Endothelial cell of umbilical vein (primary cell): ENCODE data around the gene SHFL. TPM values are rescaled to one million over a fixed set of nuclear protein-coding genes. Genes with fewer than 3 reads are reported as not detected.

Experiments
- BruUV-seq: library from RNA; stranded (reverse); fragments of 400-500 nt; replicated peaks from 2 replicates; lab custom pipeline; 2021; lab: Mats Ljungman, UMichigan
- CTCF ChIA-PET: fragments of 300-600, 350-600 bp; sonication (Branson Sonifier 250); formaldehyde crosslinking; loops from one replicate; lab custom pipeline; 2021; ENCODE audit warnings: antibody characterized with exemption, inconsistent platforms; lab: Charles Lee
- POLR2A ChIA-PET: fragments of 300-600, 350-600 bp; sonication (Branson Sonifier 250); formaldehyde crosslinking; loops from one replicate; lab custom pipeline; 2021; ENCODE audit warnings: antibody characterized with exemption, inconsistent platforms; lab: Charles Lee
- DNase-seq: peaks from one replicate; pipeline ENCODE4 v3.0.0-alpha.2; 2011; ENCODE audit warnings: low read depth, low spot score
- FAIRE-seq: peaks from 2 replicates; lab custom pipeline; 2011; peaks lifted over from hg19 to GRCh38; lab: Jason Lieb, UNC
- H2AFZ ChIP-seq: 2 replicates; pipeline ENCODE4 v1.6.0; 2012; ENCODE audit warnings: low read depth, low read length, control low read depth, inconsistent platforms
- H3K27ac ChIP-seq: 2 replicates; pipeline ENCODE4 v1.5.1; 2011; ENCODE audit warnings: low read depth, mild to moderate bottlenecking, control low read depth, low read length, moderate library complexity; ENCODE audit not compliant: insufficient read depth
- H3K27me3 ChIP-seq, 2 experiments: 2 replicates each; pipeline versions ENCODE4 v1.6.0 to v1.6.1; 2011; ENCODE audit warnings: low read length in 2 of 2, mixed read lengths in 1 of 2; ENCODE audit not compliant: control insufficient read depth in 2 of 2, insufficient read depth in 2 of 2
- H3K36me3 ChIP-seq, 2 experiments: 2 replicates in 1 of 2; 3 replicates in 1 of 2; pipeline ENCODE4 v1.5.1; 2011; ENCODE audit warnings: low read length in 2 of 2, mild to moderate bottlenecking in 1 of 2, moderate library complexity in 1 of 2; ENCODE audit not compliant: control insufficient read depth in 2 of 2, insufficient read depth in 2 of 2; ENCODE audit errors: extremely low read depth in 1 of 2
- H3K4me1 ChIP-seq: 3 replicates; pipeline ENCODE4 v1.5.1; 2011; ENCODE audit warnings: mild to moderate bottlenecking, low read length; ENCODE audit not compliant: control insufficient read depth, insufficient read depth; ENCODE audit errors: extremely low read depth
- H3K4me2 ChIP-seq: 2 replicates; pipeline ENCODE4 v1.6.1; 2011; ENCODE audit warnings: low read length, control low read depth, mixed read lengths; ENCODE audit not compliant: insufficient read depth
- H3K4me3 ChIP-seq, 3 experiments: fragments of 200-600 bp in 1 of 3; sonication (generic), shearing (Covaris generic) in 1 of 3; replicated peaks in 1 of 3; 2 replicates each; pipeline ENCODE4 v1.5.1; 2011 to 2016; ENCODE audit warnings: control low read depth in 3 of 3, low read length in 3 of 3, mild to moderate bottlenecking in 2 of 3, inconsistent platforms in 1 of 3, low read depth in 1 of 3, moderate library complexity in 1 of 3; ENCODE audit not compliant: insufficient read depth in 1 of 3
- H3K79me2 ChIP-seq: 2 replicates; pipeline ENCODE4 v1.6.0; 2012; ENCODE audit warnings: low read length, inconsistent platforms; ENCODE audit not compliant: control insufficient read depth, insufficient read depth
- H3K9ac ChIP-seq: replicated peaks from 2 replicates; pipeline ENCODE3; 2011; ENCODE audit warnings: low read length, control low read depth; ENCODE audit not compliant: insufficient read depth; ENCODE audit errors: extremely low read depth
- H3K9me1 ChIP-seq: replicated peaks from 3 replicates; pipeline ENCODE4 v1.6.0; 2011; ENCODE audit warnings: mild to moderate bottlenecking, low read length; ENCODE audit not compliant: control insufficient read depth, insufficient read depth; ENCODE audit errors: extremely low read depth
- H3K9me3 ChIP-seq: replicated peaks from 2 replicates; pipeline ENCODE4 v1.5.1; 2012; ENCODE audit warnings: low read length, inconsistent platforms; ENCODE audit not compliant: control insufficient read depth, insufficient read depth
- H4K20me1 ChIP-seq: replicated peaks from 2 replicates; pipeline ENCODE3; 2011; ENCODE audit warnings: mild to moderate bottlenecking, low read length; ENCODE audit not compliant: control insufficient read depth, insufficient read depth; ENCODE audit errors: extremely low read depth
- EZH2 ChIP-seq: IDR thresholded peaks from 2 replicates; pipeline ENCODE4 v1.6.1; 2012; ENCODE audit warnings: borderline replicate concordance, low read depth, mild to moderate bottlenecking, moderate library complexity, low read length, inconsistent platforms; ENCODE audit not compliant: severe bottlenecking
- FOS ChIP-seq: IDR thresholded peaks from 2 replicates; pipeline ENCODE4 v1.6.1; 2011; ENCODE audit warnings: mild to moderate bottlenecking, low read length, moderate library complexity, borderline replicate concordance; ENCODE audit not compliant: insufficient read depth
- GATA2 ChIP-seq: IDR thresholded peaks from 2 replicates; pipeline ENCODE4 v1.7.0; 2011; ENCODE audit warnings: low read depth, mild to moderate bottlenecking, moderate library complexity, mixed read lengths, low read length; ENCODE audit not compliant: insufficient read length, insufficient read depth
- JUN ChIP-seq: IDR thresholded peaks from 2 replicates; pipeline ENCODE4 v1.6.1; 2011; ENCODE audit warnings: borderline replicate concordance, low read depth; ENCODE audit not compliant: insufficient read length, insufficient read depth
- MYC ChIP-seq: IDR thresholded peaks from one replicate; pipeline ENCODE4 v1.6.1; 2011; ENCODE audit warnings: mild to moderate bottlenecking, low read depth, low read length
- POLR2A ChIP-seq: IDR thresholded peaks from 2 replicates; pipeline ENCODE4 v1.6.1; 2012; ENCODE audit warnings: low read depth, mild to moderate bottlenecking, control low read depth, low read length
- POLR2AphosphoS5 ChIP-seq: IDR thresholded peaks from 2 replicates; pipeline ENCODE4 v1.6.1; 2012; ENCODE audit warnings: low read depth, mild to moderate bottlenecking, control low read depth, low read length, moderate library complexity; ENCODE audit not compliant: insufficient read depth
- dilution Hi-C: fragments of 300-500 bp; cut with MboI; formaldehyde crosslinking; loops from one replicate; pipeline ENCODE4 v1.15.0; 2019; ENCODE audit warnings: low sequenced_read_pairs; ENCODE audit not compliant: extremely low pct_ligation_motif_present
- intact Hi-C: fragments of 100-400 bp; cut with micrococcal nuclease; formaldehyde crosslinking; loops from one replicate; pipeline ENCODE4 v1.10.0; 2022
- polyA plus RNA-seq, 4 experiments: library from polyadenylated mRNA; depleted of rRNA in 3 of 4; stranded (reverse) in 3 of 4; unstranded in 1 of 4; fragments of >200 nt; gene quantifications; 2 replicates each; pipeline versions ENCODE4 v1.2.1 to v1.2.3, GENCODE V29; 2011 to 2012; ENCODE audit warnings: missing spikeins in 1 of 4
- total RNA-seq: library from RNA; stranded (reverse); gene quantifications from 2 replicates; pipeline ENCODE4 v1.2.3, GENCODE V29; 2021
- TF ChIP-seq, protein P1 (sequence below): IDR thresholded peaks from 2 replicates; pipeline ENCODE4 v1.6.1; 2011; ENCODE audit not compliant: insufficient read depth, insufficient read length
- TF ChIP-seq, protein P2 (sequence below), 2 donors: IDR thresholded peaks; 1 replicate in 1 of 2; 2 replicates in 1 of 2; pipeline ENCODE4 v1.5.1; 2011; ENCODE audit warnings: low read length in 2 of 2, mild to moderate bottlenecking in 2 of 2, moderate library complexity in 2 of 2, control low read depth in 1 of 2, inconsistent platforms in 1 of 2, low read depth in 1 of 2; ENCODE audit not compliant: insufficient read depth in 1 of 2; ENCODE audit errors: extremely low read depth in 1 of 2

The SHFL gene
- total and polyA plus RNA-seq, 2 donors (not counting 3 experiments of a cell fraction or from before 2014, with no cell fraction given), result 34.4 to 36.9 TPM

DNA sequence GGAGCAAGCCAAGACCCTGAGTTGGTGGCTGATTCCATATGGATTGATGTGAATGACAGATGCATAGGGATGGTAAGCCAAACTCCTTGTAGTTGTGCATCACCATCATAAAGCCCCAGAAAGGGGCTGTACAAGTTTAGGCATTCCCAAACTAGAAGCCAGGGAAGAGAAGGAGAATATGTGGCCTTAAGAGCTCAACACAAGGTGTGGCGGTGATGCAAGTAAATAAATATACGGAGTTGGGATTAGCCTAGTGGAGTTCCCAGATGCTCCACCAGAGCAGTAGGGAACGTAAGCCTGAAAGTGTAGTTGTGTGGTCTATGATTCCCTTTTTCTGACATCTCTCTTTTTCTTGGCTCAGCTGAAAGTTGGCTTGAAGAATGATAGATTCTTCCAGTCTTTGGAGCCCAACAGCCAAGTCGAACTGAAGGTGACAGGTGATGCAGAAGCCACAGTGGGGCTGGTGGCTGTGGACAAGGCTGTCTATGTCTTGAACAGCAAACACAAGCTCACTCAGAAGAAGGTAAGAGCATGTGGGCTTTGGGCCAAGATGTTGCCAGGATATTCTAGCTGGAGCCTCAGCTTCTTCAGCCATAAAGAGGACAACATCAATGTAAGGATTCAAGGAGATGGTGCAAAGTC is 42.7 kb upstream of the SHFL start:
- Histone ChIP-seq H3K9me3 (no peaks in the 10 kb centered on the region), H3K36me3 (no peaks in the 10 kb centered on the region), H3K9me1 (no peaks in the 10 kb centered on the region), H4K20me1 (no peaks in the 10 kb centered on the region), H3K9ac (no peak overlapping the region), H3K4me2 (no peak overlapping the region), H3K4me3 (no peak overlapping the region), H3K79me2 (no peaks in the 10 kb centered on the region), H2AFZ (no peak overlapping the region), H3K4me1 (no peaks in the 10 kb centered on the region), H3K27me3 (no peaks in the 10 kb centered on the region), H3K27ac (no peak overlapping the region)
- DNase-seq, result no peak
- FAIRE-seq, result no peak
- intact Hi-C loops, result no loop called here
- no peak for TF ChIP-seq GATA2
- TF ChIP-seq POLR2A, result no peak
- TF ChIP-seq FOS, result no peak
- no peak for TF ChIP-seq JUN
- no peak for TF ChIP-seq EZH2
- no peak for TF ChIP-seq MYC
- TF ChIP-seq, protein P1, sequence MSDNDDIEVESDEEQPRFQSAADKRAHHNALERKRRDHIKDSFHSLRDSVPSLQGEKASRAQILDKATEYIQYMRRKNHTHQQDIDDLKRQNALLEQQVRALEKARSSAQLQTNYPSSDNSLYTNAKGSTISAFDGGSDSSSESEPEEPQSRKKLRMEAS, result no peak
- TF ChIP-seq, protein P2, sequence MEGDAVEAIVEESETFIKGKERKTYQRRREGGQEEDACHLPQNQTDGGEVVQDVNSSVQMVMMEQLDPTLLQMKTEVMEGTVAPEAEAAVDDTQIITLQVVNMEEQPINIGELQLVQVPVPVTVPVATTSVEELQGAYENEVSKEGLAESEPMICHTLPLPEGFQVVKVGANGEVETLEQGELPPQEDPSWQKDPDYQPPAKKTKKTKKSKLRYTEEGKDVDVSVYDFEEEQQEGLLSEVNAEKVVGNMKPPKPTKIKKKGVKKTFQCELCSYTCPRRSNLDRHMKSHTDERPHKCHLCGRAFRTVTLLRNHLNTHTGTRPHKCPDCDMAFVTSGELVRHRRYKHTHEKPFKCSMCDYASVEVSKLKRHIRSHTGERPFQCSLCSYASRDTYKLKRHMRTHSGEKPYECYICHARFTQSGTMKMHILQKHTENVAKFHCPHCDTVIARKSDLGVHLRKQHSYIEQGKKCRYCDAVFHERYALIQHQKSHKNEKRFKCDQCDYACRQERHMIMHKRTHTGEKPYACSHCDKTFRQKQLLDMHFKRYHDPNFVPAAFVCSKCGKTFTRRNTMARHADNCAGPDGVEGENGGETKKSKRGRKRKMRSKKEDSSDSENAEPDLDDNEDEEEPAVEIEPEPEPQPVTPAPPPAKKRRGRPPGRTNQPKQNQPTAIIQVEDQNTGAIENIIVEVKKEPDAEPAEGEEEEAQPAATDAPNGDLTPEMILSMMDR (IDR thresholded peaks at IDR 0.05; ENCODE audit: extremely low read depth in 1 of 2, insufficient read depth in 1 of 2, low read depth in 1 of 2, low read length in 2 of 2), result no peak
- TF ChIP-seq POLR2AphosphoS5, result no peak
- CTCF ChIA-PET, result no interaction called here
- BruUV-seq, result no TSS peak
- dilution Hi-C loops, result no loop called here
- POLR2A ChIA-PET, result no interaction called here
